Retinal pigment epithelial cell (primary cell): Measurements from ENCODE around the gene UTF1.

Source experiments
- DNase-seq: peaks from one replicate; pipeline ENCODE4 v3.0.0-alpha.2; 2010; ENCODE audit warnings: low read depth
- H3K4me3 ChIP-seq: 2 replicates; pipeline ENCODE4 v1.5.1; 2011; ENCODE audit warnings: mild to moderate bottlenecking, low read length, control low read depth, moderate library complexity
- TF ChIP-seq, protein P1 (sequence below): conservative IDR thresholded peaks from 2 replicates; pipeline ENCODE4 v1.5.1; 2011; ENCODE audit warnings: low read depth, low read length, control low read depth, inconsistent platforms

UTF1 gene

DNA sequence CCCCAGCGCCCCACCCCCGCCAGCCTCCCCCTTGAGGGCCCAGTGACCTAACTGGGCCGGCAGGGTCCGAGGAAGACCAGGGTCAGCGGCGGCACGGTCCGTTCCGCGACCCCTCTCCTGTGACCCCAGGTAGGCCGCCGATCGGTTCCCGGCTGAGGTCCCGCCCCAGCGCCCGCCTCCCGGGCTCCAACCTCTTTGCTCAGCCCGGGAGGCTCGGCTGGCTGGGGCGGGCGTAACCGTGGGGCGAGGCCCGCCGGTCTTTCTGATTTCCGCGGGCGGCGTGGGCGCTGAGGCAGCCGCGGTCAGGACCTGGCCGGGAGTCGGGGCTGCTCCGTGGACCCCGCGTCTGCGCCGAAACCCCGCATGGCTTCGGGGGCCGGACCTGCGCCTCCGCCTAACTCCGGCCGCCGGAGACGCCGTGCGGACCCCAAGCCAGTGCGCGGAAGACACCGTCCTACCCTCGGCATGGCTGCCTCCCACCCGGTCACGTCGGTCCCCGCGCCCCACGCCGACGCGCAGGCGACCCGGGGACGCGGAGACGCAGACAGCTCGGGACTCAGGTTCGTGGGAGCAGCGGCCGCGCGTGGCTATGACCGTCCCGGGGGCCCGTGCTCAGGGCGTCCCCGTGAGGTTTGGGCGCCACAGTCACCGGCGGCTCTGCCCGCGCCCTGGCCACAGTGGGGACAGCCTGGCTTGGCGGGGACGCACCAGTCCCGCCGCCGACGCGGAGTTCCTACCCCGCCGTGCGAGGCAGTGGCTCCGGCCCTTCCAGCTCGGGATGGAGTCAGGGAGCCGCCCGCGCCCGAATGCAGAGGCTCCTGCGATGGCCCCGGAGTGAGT lies 6.6 kb downstream of the UTF1 start:
- no peak for DNase-seq
- TF ChIP-seq, protein P1, sequence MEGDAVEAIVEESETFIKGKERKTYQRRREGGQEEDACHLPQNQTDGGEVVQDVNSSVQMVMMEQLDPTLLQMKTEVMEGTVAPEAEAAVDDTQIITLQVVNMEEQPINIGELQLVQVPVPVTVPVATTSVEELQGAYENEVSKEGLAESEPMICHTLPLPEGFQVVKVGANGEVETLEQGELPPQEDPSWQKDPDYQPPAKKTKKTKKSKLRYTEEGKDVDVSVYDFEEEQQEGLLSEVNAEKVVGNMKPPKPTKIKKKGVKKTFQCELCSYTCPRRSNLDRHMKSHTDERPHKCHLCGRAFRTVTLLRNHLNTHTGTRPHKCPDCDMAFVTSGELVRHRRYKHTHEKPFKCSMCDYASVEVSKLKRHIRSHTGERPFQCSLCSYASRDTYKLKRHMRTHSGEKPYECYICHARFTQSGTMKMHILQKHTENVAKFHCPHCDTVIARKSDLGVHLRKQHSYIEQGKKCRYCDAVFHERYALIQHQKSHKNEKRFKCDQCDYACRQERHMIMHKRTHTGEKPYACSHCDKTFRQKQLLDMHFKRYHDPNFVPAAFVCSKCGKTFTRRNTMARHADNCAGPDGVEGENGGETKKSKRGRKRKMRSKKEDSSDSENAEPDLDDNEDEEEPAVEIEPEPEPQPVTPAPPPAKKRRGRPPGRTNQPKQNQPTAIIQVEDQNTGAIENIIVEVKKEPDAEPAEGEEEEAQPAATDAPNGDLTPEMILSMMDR, result no peak
- H3K4me3 ChIP-seq, result no peak overlapping the region

DNA sequence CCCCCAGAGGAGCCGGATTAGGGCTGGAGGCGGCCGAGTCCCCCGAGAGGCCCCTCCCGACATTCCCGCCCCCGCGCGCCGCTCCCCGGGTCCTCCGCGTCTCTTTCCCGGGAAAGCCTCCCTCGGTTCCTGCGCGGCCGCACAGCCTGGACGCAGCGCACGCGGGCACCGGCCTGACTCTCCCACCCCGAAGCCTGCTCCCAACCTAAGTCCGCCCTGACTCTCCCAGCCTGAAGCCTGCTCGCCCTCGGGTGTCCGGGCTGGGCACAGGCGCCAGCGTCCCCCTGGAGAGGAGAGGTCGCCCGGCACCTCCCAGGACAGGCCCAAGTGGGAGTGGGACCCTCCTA lies 7.2 kb downstream of the UTF1 start:
- H3K4me3 ChIP-seq, result no peak overlapping the region
- TF ChIP-seq, protein P1, result no peak
- DNase-seq, result no peak

DNA sequence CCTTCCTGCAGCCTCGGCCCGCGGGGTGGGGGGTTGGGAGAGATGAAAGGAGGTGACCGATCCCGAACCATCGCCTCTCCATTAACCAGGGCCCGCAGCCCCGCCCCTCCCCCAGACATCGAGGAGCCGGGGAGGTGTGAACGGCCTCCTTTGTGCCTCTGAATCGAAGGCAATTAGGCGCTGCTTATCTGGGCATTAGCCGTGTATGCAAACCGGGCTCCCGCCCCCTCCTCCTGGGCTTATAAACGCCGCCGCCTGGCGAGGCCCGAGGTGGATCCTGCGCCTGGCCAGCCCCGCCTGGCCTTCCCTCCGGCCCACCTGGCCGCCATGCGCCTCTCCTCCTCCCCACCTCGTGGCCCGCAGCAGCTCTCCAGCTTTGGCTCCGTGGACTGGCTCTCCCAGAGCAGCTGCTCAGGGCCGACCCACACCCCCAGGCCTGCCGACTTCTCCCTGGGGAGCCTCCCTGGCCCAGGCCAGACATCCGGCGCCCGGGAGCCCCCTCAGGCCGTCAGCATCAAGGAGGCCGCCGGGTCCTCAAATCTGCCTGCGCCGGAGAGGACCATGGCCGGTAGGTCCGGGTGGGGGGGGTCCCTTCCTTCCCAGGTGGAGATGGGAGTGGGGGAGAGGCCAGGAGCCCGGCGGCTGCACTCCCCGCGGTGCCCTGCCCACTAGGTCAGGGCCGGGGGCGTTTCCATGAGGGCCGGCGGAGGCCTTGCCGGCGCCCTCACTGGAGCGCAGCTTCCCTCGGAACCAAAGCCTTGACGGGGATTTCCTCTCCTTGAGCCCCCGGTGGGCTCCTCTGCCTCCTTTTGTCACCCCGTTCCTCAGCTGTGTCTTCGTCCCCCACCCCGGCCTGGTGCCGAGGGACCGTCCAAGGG lies 7.8 kb downstream of the UTF1 start, which contains the start of gene VENTX:
VENTX (plus strand) TSS at position 268 of the 878 bp plus-strand sequence; CDS start at position 328, 60 bp downstream.
- TF ChIP-seq, protein P1, result no peak
- no peak for DNase-seq
- no peak within 1 kb of the TSS for H3K4me3 ChIP-seq

DNA sequence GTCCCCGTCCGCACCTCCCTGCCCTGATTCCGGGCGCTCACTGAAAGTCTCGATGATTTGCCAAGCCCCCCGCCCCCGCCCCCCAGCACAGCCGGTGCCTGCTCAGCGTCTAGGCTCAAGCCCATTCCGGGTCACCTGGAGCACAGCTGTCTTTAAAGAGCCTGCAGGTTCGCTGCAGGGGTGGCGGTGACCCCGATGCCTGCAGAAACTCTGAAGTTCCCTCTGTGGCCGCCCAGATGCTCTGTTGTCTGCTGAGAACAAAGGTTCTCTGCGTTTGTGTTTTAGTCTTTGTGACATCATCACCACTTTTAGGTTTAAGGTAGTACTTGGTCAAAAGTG lies 8.4 kb downstream of the UTF1 start:
- H3K4me3 ChIP-seq, result no peak overlapping the region
- TF ChIP-seq, protein P1, result no peak
- DNase-seq, result no peak

DNA sequence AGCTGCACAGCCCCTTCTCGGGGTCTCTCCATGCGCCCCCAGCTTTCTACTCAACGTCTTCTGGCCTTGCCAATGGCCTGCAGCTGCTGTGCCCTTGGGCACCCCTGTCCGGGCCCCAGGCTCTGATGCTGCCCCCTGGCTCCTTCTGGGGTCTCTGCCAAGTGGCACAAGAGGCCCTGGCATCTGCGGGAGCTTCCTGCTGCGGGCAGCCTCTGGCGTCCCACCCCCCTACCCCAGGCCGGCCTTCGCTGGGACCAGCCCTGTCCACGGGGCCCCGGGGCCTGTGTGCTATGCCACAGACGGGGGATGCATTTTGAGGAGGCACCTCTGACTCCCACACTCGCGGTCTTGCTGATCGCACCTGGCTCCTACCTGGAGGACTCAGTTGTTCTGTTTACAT lies 10.0 kb downstream of the UTF1 start:
- TF ChIP-seq, protein P1, result no peak
- H3K4me3 ChIP-seq, result no peak overlapping the region
- no peak for DNase-seq

DNA sequence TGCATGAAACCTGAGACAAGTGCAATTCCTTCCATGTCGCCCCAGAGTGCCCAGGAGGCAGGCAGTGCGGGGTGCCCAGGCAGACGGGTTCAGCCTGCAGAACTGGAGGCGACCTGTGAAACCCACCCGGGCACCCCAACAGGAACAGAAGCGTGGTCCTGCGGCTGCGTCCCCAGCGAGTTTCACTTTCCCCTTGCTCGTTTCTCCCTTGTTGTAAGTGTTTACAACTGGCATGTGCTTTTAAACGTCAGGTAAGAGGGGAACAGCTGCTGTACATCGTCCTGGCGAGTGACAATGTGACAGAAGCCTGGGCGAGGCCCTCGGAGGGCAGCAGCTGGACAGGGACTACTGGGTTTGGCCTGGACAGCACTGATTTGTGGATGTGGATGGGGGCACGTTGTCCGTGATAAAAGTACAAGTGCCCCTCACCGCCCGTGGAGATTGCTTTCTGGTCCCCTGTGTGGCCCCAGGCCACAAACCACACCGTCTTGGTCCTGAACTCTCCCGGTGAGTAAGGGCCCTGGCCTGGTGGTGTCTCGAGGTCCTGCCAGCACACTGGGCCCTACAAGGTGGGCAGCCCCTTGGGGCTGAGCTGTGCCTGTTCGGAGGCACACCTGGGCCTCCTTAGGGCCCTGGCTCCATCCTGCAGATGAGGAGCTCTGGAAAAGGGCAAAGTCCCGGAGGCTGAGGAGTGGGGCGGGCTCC lies 11.6 kb downstream of the UTF1 start:
- no peak overlapping the region for H3K4me3 ChIP-seq
- DNase-seq, result no peak
- TF ChIP-seq, protein P1, result no peak
